Measurements from ENCODE around the gene NCKAP1.
"Not testable (repeated sequence)": the region's sequence is repeated elsewhere in the genome, so short reads cannot be mapped to it uniquely, and the experiment has no call there.

NCKAP1 gene

GRCh38 chr2:182906454-182906853 lies 131.8 kb downstream of the NCKAP1 start:
- no peak for DNase-seq

- no peak for DNase-seq
Observed at GRCh38 chr2:182904844-182905243, 133.4 kb downstream of the NCKAP1 start.

GRCh38 chr2:182903566-182903965 lies 134.7 kb downstream of the NCKAP1 start:
- no peak for DNase-seq

GRCh38 chr2:182901748-182902147 lies 136.5 kb downstream of the NCKAP1 start:
- no peak for DNase-seq

- DNase-seq, result no peak
Observed at GRCh38 chr2:182898718-182899117, 139.5 kb downstream of the NCKAP1 start.

GRCh38 chr2:182897137-182897536 lies 141.1 kb downstream of the NCKAP1 start:
- no peak for DNase-seq

- DNase-seq, result no peak
Observed at GRCh38 chr2:182895798-182896197, 142.5 kb downstream of the NCKAP1 start.

- DNase-seq, result no peak
Observed at GRCh38 chr2:182895169-182895568, 143.1 kb downstream of the NCKAP1 start.

- DNase-seq, result no peak
Observed at GRCh38 chr2:182894174-182894573, 144.1 kb downstream of the NCKAP1 start.

- DNase-seq, result no peak
Observed at GRCh38 chr2:182893666-182894065, 144.6 kb downstream of the NCKAP1 start.

GRCh38 chr2:182893035-182893434 lies 145.2 kb downstream of the NCKAP1 start:
- DNase-seq, result not testable (repeated sequence)

GRCh38 chr2:182891611-182892010 lies 146.6 kb downstream of the NCKAP1 start:
- DNase-seq, result no peak

GRCh38 chr2:182890773-182891378 lies 147.4 kb downstream of the NCKAP1 start:
- no peak for DNase-seq

GRCh38 chr2:182890305-182890704 lies 148.0 kb downstream of the NCKAP1 start:
- DNase-seq, result no peak

- no peak for DNase-seq
Observed at GRCh38 chr2:182887753-182888415, 150.4 kb downstream of the NCKAP1 start.

- no peak for DNase-seq
Observed at GRCh38 chr2:182887093-182887492, 151.2 kb downstream of the NCKAP1 start.

GRCh38 chr2:182885771-182886170 lies 152.5 kb downstream of the NCKAP1 start:
- DNase-seq, result no peak

- no peak for DNase-seq
Observed at GRCh38 chr2:182883451-182883850, 154.8 kb downstream of the NCKAP1 start.

- not testable (repeated sequence) for DNase-seq
Observed at GRCh38 chr2:182880100-182880499, 158.2 kb downstream of the NCKAP1 start.

- not testable (repeated sequence) for DNase-seq
Observed at GRCh38 chr2:182876653-182877052, 161.6 kb downstream of the NCKAP1 start.

- no peak for DNase-seq
Observed at GRCh38 chr2:182870227-182870626, 168.0 kb downstream of the NCKAP1 start.

- DNase-seq, result no peak
Observed at GRCh38 chr2:182868054-182868796, 170.0 kb downstream of the NCKAP1 start.

GRCh38 chr2:182867426-182868053 lies 170.7 kb downstream of the NCKAP1 start:
- DNase-seq, result no peak

Data from DMS79 (cell line).